ENCODE data around the gene TAF3.

DNA sequence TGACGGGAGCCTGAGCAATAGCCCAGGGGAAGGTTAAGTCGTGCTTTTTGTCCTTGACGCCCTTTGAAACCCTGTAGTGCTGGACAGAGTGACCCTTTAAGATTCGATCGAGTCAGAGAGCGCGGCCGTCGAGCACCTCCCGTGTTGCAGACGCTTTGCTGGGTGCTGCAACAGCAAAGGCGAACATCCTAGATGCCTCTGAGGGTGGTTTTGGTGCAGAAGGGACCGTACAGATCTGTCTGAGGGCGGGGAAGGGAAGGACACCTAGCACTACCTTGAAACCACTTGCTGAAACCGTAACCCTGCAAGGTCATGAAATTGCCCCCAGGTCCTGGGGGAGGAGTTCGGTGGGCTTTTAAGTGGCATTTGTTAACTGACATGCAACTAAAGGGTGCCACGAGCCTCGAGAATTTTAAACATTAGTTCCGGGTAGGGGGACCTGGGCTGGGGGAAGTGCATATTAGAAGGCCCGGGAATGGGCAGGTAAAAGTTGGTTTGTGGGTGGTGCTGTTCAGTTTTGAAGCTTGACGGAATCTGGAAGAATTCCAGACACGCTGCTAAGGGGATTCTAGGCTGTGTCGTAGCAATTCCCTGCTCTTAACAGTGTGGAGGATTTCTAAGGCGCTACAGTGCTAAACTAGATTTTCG, 29.5 kb upstream of the TAF3 start:
- TF ChIP-seq, protein P1, sequence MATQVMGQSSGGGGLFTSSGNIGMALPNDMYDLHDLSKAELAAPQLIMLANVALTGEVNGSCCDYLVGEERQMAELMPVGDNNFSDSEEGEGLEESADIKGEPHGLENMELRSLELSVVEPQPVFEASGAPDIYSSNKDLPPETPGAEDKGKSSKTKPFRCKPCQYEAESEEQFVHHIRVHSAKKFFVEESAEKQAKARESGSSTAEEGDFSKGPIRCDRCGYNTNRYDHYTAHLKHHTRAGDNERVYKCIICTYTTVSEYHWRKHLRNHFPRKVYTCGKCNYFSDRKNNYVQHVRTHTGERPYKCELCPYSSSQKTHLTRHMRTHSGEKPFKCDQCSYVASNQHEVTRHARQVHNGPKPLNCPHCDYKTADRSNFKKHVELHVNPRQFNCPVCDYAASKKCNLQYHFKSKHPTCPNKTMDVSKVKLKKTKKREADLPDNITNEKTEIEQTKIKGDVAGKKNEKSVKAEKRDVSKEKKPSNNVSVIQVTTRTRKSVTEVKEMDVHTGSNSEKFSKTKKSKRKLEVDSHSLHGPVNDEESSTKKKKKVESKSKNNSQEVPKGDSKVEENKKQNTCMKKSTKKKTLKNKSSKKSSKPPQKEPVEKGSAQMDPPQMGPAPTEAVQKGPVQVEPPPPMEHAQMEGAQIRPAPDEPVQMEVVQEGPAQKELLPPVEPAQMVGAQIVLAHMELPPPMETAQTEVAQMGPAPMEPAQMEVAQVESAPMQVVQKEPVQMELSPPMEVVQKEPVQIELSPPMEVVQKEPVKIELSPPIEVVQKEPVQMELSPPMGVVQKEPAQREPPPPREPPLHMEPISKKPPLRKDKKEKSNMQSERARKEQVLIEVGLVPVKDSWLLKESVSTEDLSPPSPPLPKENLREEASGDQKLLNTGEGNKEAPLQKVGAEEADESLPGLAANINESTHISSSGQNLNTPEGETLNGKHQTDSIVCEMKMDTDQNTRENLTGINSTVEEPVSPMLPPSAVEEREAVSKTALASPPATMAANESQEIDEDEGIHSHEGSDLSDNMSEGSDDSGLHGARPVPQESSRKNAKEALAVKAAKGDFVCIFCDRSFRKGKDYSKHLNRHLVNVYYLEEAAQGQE (IDR thresholded peaks at IDR 0.05; ENCODE audit: low read depth, low read length), result no peak
- TF ChIP-seq POLR2AphosphoS5 (IDR thresholded peaks at IDR 0.05; ENCODE audit: low read depth, low read length), result no peak
